ENCODE data around the gene HECA. TPM values are rescaled to one million over a fixed set of nuclear protein-coding genes. Genes with fewer than 3 reads are reported as not detected.
A peak's percentile ranks its signal among the peaks of the same experiment; 100 is the strongest.

Gene HECA
- total and polyA plus RNA-seq, 2 experiments from 2014 or later = 8.7 to 24.4 TPM

DNA sequence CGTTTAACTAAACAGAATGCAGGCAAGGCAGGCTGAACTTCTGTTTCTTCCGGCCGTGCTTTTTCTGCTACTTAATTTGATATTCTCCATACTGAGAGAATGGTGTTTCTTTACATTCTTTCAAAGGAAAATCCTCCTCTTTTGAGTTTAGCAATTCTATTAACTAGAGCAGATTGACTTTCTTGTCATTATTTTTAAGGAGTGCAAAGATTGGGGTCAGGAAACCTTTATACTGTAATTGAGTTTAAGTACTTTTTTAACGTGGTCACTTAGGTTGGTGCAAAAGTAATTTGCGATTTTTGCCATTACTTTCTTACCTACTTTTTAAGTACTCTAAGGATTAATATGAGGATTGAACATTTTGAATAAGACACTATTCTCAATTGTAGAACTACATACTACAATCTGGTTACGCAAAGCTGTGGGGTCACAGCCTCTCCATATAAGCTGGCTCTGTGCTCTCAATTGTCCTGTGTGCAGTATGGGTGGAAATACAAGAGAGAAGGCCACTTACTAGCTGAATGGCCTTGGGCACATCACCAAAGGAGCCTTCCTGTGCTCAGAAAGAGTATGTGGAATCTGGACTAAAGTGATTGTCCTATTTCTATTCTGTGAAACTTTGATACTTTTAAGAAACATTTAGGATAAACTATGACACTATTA lies 16.7 kb downstream of the HECA start:
- Histone ChIP-seq H3K36me3 (no peaks in the 10 kb centered on the region), H3K4me1 (ENCODE audit: low read depth) (peaks cover 17% of the 10 kb centered on the region), H3K27me3 (no peaks in the 10 kb centered on the region), H3K9me3 (ENCODE audit: low read depth) (no peaks in the 10 kb centered on the region), H3K27ac (no peak overlapping the region), H3K4me3 (no peak overlapping the region)
- TF ChIP-seq, protein P1, sequence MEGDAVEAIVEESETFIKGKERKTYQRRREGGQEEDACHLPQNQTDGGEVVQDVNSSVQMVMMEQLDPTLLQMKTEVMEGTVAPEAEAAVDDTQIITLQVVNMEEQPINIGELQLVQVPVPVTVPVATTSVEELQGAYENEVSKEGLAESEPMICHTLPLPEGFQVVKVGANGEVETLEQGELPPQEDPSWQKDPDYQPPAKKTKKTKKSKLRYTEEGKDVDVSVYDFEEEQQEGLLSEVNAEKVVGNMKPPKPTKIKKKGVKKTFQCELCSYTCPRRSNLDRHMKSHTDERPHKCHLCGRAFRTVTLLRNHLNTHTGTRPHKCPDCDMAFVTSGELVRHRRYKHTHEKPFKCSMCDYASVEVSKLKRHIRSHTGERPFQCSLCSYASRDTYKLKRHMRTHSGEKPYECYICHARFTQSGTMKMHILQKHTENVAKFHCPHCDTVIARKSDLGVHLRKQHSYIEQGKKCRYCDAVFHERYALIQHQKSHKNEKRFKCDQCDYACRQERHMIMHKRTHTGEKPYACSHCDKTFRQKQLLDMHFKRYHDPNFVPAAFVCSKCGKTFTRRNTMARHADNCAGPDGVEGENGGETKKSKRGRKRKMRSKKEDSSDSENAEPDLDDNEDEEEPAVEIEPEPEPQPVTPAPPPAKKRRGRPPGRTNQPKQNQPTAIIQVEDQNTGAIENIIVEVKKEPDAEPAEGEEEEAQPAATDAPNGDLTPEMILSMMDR (IDR thresholded peaks at IDR 0.05; ENCODE audit: low read depth, low read length) = no peak
- DNase-seq (ENCODE audit: low read depth in 1 of 2, low spot score in 1 of 2) = no peak

DNA sequence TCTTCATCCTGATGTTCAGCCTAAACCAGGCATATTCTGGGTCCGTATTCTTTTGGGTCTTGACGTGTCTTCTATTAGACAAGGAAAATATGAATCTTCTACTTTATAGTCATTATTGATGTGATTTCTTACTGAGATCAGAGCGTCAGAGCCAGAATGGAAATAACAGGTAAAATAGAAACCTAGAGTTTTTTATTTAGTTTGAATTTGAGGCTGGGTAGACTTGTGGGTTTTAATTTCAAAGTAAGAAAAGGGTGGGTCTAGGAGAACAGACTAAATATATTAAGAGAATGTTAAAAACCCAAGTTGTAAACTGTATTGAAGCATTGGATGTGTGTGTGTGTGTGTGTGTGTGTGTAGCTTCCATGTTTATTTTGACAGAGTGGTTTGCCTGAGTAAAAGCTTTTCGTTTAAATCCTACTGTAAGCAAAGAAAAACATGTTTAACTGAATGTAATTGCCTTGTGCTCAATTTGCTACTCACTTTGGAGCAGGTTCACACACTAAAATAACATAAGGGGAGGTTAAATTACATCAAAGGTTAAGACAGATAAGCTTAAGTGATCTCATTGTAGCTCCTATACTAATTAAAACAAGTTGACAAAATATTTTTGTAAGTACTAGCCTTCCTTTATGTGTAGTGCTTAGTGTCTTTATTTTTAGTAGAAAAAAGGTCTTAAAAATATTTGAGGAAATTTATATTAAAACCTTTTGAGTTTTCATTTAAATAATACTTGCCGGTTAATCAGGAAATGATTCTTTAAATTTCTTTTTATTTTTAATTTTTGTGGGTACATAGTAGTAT lies 17.4 kb downstream of the HECA start:
- no peak for DNase-seq (ENCODE audit: low read depth in 1 of 2, low spot score in 1 of 2)
- Histone ChIP-seq H3K9me3 (ENCODE audit: low read depth) (no peaks in the 10 kb centered on the region), H3K4me3 (no peak overlapping the region), H3K27ac (no peak overlapping the region), H3K36me3 (no peaks in the 10 kb centered on the region), H3K4me1 (ENCODE audit: low read depth) (peaks cover 16% of the 10 kb centered on the region), H3K27me3 (no peaks in the 10 kb centered on the region)
- TF ChIP-seq, protein P1 (IDR thresholded peaks at IDR 0.05; ENCODE audit: low read depth, low read length) = no peak

DNA sequence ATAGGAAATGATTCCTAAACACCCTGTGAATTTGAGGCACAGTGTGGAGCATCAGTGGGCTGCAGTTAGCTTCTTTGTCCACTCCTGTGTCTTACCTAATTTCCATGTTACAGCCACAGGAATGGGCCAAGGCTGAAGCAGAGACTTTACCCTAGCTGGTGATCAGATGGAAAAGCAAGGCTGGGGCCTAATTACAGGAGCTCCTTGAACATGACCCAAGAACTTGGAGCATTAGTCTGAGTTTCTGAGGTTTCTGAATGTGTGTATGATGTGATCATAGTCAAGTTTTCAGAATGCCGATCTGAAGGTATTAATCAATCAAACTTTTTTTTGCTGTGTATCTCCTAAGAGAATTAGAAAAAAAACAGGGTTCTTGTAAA lies 18.0 kb downstream of the HECA start:
- Histone ChIP-seq H3K4me3 (no peak overlapping the region), H3K4me1 (ENCODE audit: low read depth) (peaks cover 16% of the 10 kb centered on the region), H3K36me3 (no peaks in the 10 kb centered on the region), H3K27ac (no peak overlapping the region), H3K9me3 (ENCODE audit: low read depth) (no peaks in the 10 kb centered on the region), H3K27me3 (no peaks in the 10 kb centered on the region)
- TF ChIP-seq, protein P1 (IDR thresholded peaks at IDR 0.05; ENCODE audit: low read depth, low read length) = no peak
- DNase-seq (ENCODE audit: low read depth in 1 of 2, low spot score in 1 of 2) = no peak

DNA sequence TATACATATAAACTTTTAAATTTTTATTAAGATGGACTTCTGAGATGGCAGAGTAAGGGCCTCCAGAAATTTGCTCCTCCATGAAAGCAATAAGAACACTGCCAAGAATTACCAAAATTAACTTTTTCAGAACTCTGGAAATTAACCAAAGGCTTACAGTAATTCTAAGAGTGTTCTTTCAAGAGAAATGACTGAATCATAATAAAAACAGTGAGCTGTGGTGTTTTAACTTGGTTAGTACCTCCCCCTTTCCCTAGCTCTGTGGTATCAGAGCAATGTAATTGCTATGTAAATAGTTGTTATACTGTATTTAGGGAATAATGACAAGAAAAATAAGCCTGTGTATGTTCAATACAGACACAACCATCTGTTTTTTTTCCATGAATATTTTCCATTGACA lies 19.0 kb downstream of the HECA start:
- Histone ChIP-seq H3K36me3 (no peaks in the 10 kb centered on the region), H3K27me3 (no peaks in the 10 kb centered on the region), H3K4me1 (ENCODE audit: low read depth) (peaks cover 12% of the 10 kb centered on the region), H3K9me3 (ENCODE audit: low read depth) (no peaks in the 10 kb centered on the region), H3K27ac (no peak overlapping the region), H3K4me3 (no peak overlapping the region)
- peak in 1 of 2 donors; percentile 34 for DNase-seq (ENCODE audit: low read depth in 1 of 2, low spot score in 1 of 2)
- TF ChIP-seq, protein P1 (IDR thresholded peaks at IDR 0.05; ENCODE audit: low read depth, low read length) = no peak

DNA sequence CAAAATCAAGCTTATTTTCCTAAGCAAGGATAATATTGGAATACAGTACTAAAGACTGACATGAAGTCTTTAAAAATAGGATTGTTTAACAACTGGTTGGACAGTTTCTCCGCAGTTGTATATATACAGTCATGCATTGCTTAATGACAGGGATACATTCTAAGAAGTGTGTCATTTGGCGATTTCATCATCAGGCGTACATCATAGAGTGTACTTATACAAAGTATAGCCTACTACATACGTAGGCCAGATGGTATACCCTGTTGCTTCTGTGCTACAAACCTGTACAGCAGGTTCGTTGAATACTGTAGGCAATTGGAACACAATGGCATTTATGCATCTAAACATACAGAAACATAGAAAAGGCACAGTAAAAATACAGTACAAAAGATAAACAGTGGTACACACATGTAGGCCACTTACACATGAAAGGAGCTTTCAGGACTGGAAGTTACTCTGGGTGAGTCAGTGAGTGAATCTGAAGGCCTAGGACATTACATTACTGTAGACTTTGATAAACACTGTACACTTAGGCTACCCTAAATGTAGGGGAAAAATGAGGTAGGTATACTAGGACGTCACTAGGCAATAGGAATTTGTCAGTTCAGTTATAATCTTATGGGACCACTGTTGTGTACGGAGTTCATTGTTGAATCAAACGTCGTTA lies 20.1 kb downstream of the HECA start:
- Histone ChIP-seq H3K4me1 (ENCODE audit: low read depth) (peaks cover 7% of the 10 kb centered on the region), H3K27me3 (no peaks in the 10 kb centered on the region), H3K4me3 (no peak overlapping the region), H3K27ac (no peak overlapping the region), H3K9me3 (ENCODE audit: low read depth) (no peaks in the 10 kb centered on the region), H3K36me3 (no peaks in the 10 kb centered on the region)
- TF ChIP-seq, protein P1 (IDR thresholded peaks at IDR 0.05; ENCODE audit: low read depth, low read length) = no peak
- no peak for DNase-seq (ENCODE audit: low read depth in 1 of 2, low spot score in 1 of 2)

All from cardiac muscle cell (in vitro differentiated cells and primary cell).